Keratinocyte (primary cell): Measurements from ENCODE around the gene ANKRD44. TPM values are rescaled to one million over a fixed set of nuclear protein-coding genes. Genes with fewer than 3 reads are reported as not detected.

Experiments used
- DNase-seq: peaks from one replicate; pipeline ENCODE4 v3.0.0-alpha.2; 2011; ENCODE audit warnings: low read depth, missing footprints, low spot score
- FAIRE-seq: peaks from 2 replicates; lab custom pipeline; 2011; peaks lifted over from hg19 to GRCh38; lab: Jason Lieb, UNC
- H2AFZ ChIP-seq: 2 replicates; pipeline ENCODE4 v1.6.0; 2012; ENCODE audit warnings: low read length, control low read depth, inconsistent platforms; ENCODE audit not compliant: control insufficient read depth
- H3K27ac ChIP-seq: 2 replicates; pipeline ENCODE4 v1.5.1; 2011; ENCODE audit warnings: low read length; ENCODE audit not compliant: control insufficient read depth, insufficient read depth
- H3K27me3 ChIP-seq: 3 replicates; pipeline ENCODE4 v1.6.0; 2011; ENCODE audit warnings: low read length; ENCODE audit not compliant: control insufficient read depth, insufficient read depth; ENCODE audit errors: extremely low read depth
- H3K36me3 ChIP-seq, 2 experiments: 2 replicates in 1 of 2; 3 replicates in 1 of 2; pipeline ENCODE4 v1.5.1; 2011; ENCODE audit warnings: low read length in 2 of 2, mild to moderate bottlenecking in 1 of 2; ENCODE audit not compliant: control insufficient read depth in 2 of 2, insufficient read depth in 2 of 2; ENCODE audit errors: extremely low read depth in 1 of 2
- H3K4me1 ChIP-seq: 3 replicates; pipeline ENCODE4 v1.5.1; 2011; ENCODE audit warnings: low read length; ENCODE audit not compliant: control insufficient read depth, insufficient read depth; ENCODE audit errors: extremely low read depth
- H3K4me2 ChIP-seq: 3 replicates; pipeline ENCODE4 v1.6.0; 2011; ENCODE audit warnings: low read depth, low read length; ENCODE audit not compliant: control insufficient read depth, insufficient read depth; ENCODE audit errors: extremely low read depth
- H3K4me3 ChIP-seq, 3 experiments: fragments of 200-600 bp in 1 of 3; sonication (generic) in 1 of 3; 2 replicates in 2 of 3; 3 replicates in 1 of 3; pipeline ENCODE4 v1.5.1; 2011 to 2016; ENCODE audit warnings: low read length in 3 of 3, mild to moderate bottlenecking in 3 of 3, control low read depth in 2 of 3, inconsistent platforms in 1 of 3, low read depth in 1 of 3, mixed read lengths in 1 of 3, mixed run types in 1 of 3, moderate library complexity in 1 of 3; ENCODE audit not compliant: control insufficient read depth in 2 of 3, insufficient read depth in 2 of 3; ENCODE audit errors: extremely low read depth in 1 of 3
- H3K79me2 ChIP-seq: 2 replicates; pipeline ENCODE4 v1.6.0; 2012; ENCODE audit warnings: low read length; ENCODE audit not compliant: control insufficient read depth, insufficient read depth
- H3K9ac ChIP-seq: 3 replicates; pipeline ENCODE4 v1.6.0; 2011; ENCODE audit warnings: low read length; ENCODE audit not compliant: control insufficient read depth, insufficient read depth; ENCODE audit errors: extremely low read depth
- H3K9me1 ChIP-seq: 3 replicates; pipeline ENCODE4 v1.6.0; 2011; ENCODE audit warnings: low read length; ENCODE audit not compliant: control insufficient read depth, insufficient read depth; ENCODE audit errors: extremely low read depth
- H3K9me3 ChIP-seq: 2 replicates; pipeline ENCODE4 v1.5.1; 2012; ENCODE audit warnings: low read depth, low read length; ENCODE audit not compliant: control insufficient read depth
- H4K20me1 ChIP-seq: 3 replicates; pipeline ENCODE4 v1.6.0; 2011; ENCODE audit warnings: low read length; ENCODE audit not compliant: control insufficient read depth, insufficient read depth; ENCODE audit errors: extremely low read depth
- EZH2 ChIP-seq: IDR thresholded peaks from one replicate; pipeline ENCODE4 v1.6.1; 2012; ENCODE audit warnings: inconsistent platforms, mild to moderate bottlenecking, low read length, moderate library complexity
- dilution Hi-C: fragments of 300-500 bp; cut with MboI; formaldehyde crosslinking; loops from one replicate; pipeline ENCODE4 v1.7.0; 2020; ENCODE audit warnings: low sequenced_read_pairs; ENCODE audit not compliant: extremely low pct_ligation_motif_present
- polyA plus RNA-seq, 5 experiments: library from polyadenylated mRNA; depleted of rRNA in 3 of 5; stranded (reverse) in 3 of 5; stranded (forward) in 1 of 5; unstranded in 1 of 5; fragments of >200 nt; gene quantifications; 1 replicate in 1 of 5; 2 replicates in 3 of 5; 3 replicates in 1 of 5; pipeline versions ENCODE4 v1.2.1 to v1.2.3, GENCODE V29; 2011 to 2012; ENCODE audit warnings: missing spikeins in 2 of 5, low read depth in 1 of 5, low replicate concordance in 1 of 5
- TF ChIP-seq, protein P1 (sequence below), 3 experiments: IDR thresholded peaks in 1 of 3; conservative IDR thresholded peaks in 1 of 3; optimal IDR thresholded peaks in 1 of 3; 2 replicates in 2 of 3; 3 replicates in 1 of 3; pipeline versions ENCODE3 to v1.5.1; 2011; ENCODE audit warnings: low read length in 3 of 3, mild to moderate bottlenecking in 3 of 3, moderate library complexity in 2 of 3, control low read depth in 1 of 3, inconsistent platforms in 1 of 3; ENCODE audit not compliant: insufficient read depth in 2 of 3; ENCODE audit errors: extremely low read depth in 1 of 3

ANKRD44 gene
- polyA plus RNA-seq, 1 donor (not counting 4 experiments of a cell fraction or from before 2014, with no cell fraction given) = 0.35 TPM

DNA sequence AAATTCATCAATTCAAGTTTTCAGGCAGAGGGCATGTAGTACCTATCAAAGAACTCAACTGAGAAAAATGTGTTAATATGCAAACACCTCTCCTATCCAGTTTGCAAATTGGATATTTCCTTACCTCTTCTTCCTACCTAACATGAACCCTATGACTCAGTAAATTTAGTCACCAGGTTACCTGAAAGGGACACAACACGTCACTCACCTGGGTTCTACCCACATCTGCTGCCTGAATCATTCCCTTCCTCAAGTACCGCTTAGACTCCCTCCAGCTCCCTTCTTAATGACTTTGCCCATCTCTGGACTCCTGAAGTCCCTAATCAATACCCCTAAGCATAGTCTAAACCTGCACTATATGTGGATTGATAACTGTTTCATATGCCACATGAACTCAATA, 10.4 kb downstream of the ANKRD44 start:
- DNase-seq (no peak), FAIRE-seq (no peak)
- no peak overlapping the region for H3K9ac ChIP-seq
- H3K4me2 ChIP-seq = no peak overlapping the region
- H2AFZ ChIP-seq = no peak overlapping the region
- H4K20me1 ChIP-seq = no peaks in the 10 kb centered on the region
- no peaks in the 10 kb centered on the region for H3K4me1 ChIP-seq
- no peaks in the 10 kb centered on the region for H3K9me1 ChIP-seq
- no peak overlapping the region for H3K27ac ChIP-seq
- H3K27me3 ChIP-seq = no peaks in the 10 kb centered on the region
- dilution Hi-C loops = no loop called here
- no peaks in the 10 kb centered on the region for H3K9me3 ChIP-seq
- H3K79me2 ChIP-seq = no peaks in the 10 kb centered on the region
- no peaks in the 10 kb centered on the region for H3K36me3 ChIP-seq
- TF ChIP-seq, protein P1, sequence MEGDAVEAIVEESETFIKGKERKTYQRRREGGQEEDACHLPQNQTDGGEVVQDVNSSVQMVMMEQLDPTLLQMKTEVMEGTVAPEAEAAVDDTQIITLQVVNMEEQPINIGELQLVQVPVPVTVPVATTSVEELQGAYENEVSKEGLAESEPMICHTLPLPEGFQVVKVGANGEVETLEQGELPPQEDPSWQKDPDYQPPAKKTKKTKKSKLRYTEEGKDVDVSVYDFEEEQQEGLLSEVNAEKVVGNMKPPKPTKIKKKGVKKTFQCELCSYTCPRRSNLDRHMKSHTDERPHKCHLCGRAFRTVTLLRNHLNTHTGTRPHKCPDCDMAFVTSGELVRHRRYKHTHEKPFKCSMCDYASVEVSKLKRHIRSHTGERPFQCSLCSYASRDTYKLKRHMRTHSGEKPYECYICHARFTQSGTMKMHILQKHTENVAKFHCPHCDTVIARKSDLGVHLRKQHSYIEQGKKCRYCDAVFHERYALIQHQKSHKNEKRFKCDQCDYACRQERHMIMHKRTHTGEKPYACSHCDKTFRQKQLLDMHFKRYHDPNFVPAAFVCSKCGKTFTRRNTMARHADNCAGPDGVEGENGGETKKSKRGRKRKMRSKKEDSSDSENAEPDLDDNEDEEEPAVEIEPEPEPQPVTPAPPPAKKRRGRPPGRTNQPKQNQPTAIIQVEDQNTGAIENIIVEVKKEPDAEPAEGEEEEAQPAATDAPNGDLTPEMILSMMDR (optimal IDR thresholded peaks at IDR 0.05 in 1 of 3, IDR thresholded peaks at IDR 0.05 in 1 of 3, conservative IDR thresholded peaks at IDR 0.05 in 1 of 3; ENCODE audit: extremely low read depth in 1 of 3, insufficient read depth in 2 of 3, low read length in 3 of 3) = no peak
- TF ChIP-seq EZH2 = no peak
- H3K4me3 ChIP-seq = no peak overlapping the region

DNA sequence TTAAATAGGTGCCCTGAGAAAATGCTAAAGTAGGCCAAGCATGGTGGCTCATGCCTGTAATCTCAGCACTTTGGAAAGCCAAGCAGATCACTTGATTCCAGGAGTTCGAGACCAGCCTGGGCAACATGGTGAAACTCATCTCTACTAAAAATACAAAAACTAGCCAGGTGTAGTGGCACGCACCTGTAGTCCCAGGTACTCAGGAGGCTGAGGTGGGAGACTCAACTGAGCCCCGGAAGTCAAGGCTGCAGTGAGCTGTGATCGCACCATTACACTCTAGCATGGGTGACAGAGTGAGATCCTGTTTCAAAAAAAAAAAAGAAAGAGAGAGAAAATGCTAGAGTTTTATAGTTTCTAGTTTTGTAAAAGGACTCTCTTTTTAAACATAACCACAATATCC, 12.0 kb downstream of the ANKRD44 start:
- TF ChIP-seq EZH2 = no peak
- TF ChIP-seq, protein P1 (optimal IDR thresholded peaks at IDR 0.05 in 1 of 3, IDR thresholded peaks at IDR 0.05 in 1 of 3, conservative IDR thresholded peaks at IDR 0.05 in 1 of 3; ENCODE audit: extremely low read depth in 1 of 3, insufficient read depth in 2 of 3, low read length in 3 of 3) = no peak
- FAIRE-seq = no peak
- no peaks in the 10 kb centered on the region for H3K79me2 ChIP-seq
- dilution Hi-C loops = no loop called here
- H3K27ac ChIP-seq = no peak overlapping the region
- no peak overlapping the region for H3K4me2 ChIP-seq
- H2AFZ ChIP-seq = no peak overlapping the region
- H3K27me3 ChIP-seq = no peaks in the 10 kb centered on the region
- H3K36me3 ChIP-seq = no peaks in the 10 kb centered on the region
- no peak overlapping the region for H3K9ac ChIP-seq
- H3K4me3 ChIP-seq = no peak overlapping the region
- H3K9me3 ChIP-seq = no peaks in the 10 kb centered on the region
- no peaks in the 10 kb centered on the region for H3K4me1 ChIP-seq
- H3K9me1 ChIP-seq = no peaks in the 10 kb centered on the region
- H4K20me1 ChIP-seq = no peaks in the 10 kb centered on the region
- DNase-seq = no peak
